Measurements from ENCODE around the gene TLCD3B. TPM values are rescaled to one million over a fixed set of nuclear protein-coding genes. Genes with fewer than 3 reads are reported as not detected.
A peak's percentile ranks its signal among the peaks of the same experiment; 100 is the strongest.

The TLCD3B gene
- total and polyA plus RNA-seq, 9 of the 15 experiments (the other 6 are each of a cell fraction or from before 2014, with no cell fraction given), result 0.10 to 0.52 (median 0.23) TPM; not detected in 4

DNA sequence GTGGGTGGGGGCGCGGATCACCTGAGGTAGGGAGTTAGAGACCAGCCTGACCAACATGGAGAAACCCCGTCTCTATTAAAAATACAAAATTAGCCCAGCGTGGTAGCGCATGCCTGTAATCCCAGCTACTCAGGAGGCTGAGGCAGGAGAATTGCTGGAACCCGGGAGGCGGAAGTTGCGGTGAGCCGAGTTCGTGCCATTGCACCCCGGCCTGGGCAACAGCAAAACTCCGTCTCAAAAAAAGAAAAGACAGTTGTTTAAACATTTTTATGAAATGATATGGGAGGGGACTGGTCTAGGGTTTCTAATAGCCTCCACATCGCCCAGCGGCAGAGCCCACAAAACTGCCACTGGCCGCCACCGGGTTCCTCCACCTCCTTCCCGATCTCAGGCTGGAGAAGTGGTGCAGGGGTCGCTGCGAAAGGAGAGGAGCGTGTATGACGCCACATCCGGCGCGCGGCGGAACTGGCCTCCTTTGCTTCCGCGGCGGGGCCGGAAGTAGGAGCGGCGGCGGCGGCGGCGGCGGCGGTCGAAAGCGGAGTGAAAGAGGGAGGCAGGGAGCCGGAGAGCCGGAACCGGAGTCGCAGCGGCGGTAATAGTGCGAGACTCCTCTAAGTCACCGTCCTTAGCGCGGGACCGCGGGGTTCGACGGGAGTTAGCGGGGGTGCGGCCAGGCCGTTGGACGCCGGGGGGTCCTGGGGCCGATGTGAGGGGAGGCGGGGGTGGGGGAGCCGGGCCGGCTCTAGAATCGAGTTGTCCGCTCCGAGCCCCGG, 44.6 kb upstream of the TLCD3B start, which contains the start of gene PPP4C (continued):
- TF ChIP-seq ELF1 (tag; IDR thresholded peaks at IDR 0.05) (peak; percentile 89), CREM (IDR thresholded peaks at IDR 0.05; ENCODE audit: low read depth) (peak; percentile 98), DNMT1 (IDR thresholded peaks at IDR 0.05) (no peak), RHOXF2B (CRISPR knock-in tag; conservative IDR thresholded peaks at IDR 0.05) (no peak), GABPA (tag; conservative IDR thresholded peaks at IDR 0.05; ENCODE audit: low read depth) (peak; percentile 97), ZNF347 (CRISPR knock-in tag; IDR thresholded peaks at IDR 0.05; ENCODE audit: low read depth) (no peak), MTA2 (IDR thresholded peaks at IDR 0.05; ENCODE audit: low read depth) (no peak), KDM2B (CRISPR knock-in tag; IDR thresholded peaks at IDR 0.05) (no peak), ZNF232 (CRISPR knock-in tag; IDR thresholded peaks at IDR 0.05) (no peak), BACH1 (tag; IDR thresholded peaks at IDR 0.05) (no peak), RAD51 (IDR thresholded peaks at IDR 0.05; ENCODE audit: borderline replicate concordance, low read depth) (no peak), STAT5B (CRISPR knock-in tag; IDR thresholded peaks at IDR 0.05) (no peak), TAF15 (IDR thresholded peaks at IDR 0.05; ENCODE audit: low read depth, low read length) (no peak), POLR2H (tag; IDR thresholded peaks at IDR 0.05; ENCODE audit: low read depth) (peak; percentile 94), ZNF316 (IDR thresholded peaks at IDR 0.05) (no peak), MAZ (CRISPR knock-in tag; conservative IDR thresholded peaks at IDR 0.05 in 1 of 2, IDR thresholded peaks at IDR 0.05 in 1 of 2) (peak; percentile 66 to 71; a peak in 3 of 4 replicates), ZNF146 (CRISPR knock-in tag; IDR thresholded peaks at IDR 0.05; ENCODE audit: unreplicated experiment) (no peak), NRF1 (conservative IDR thresholded peaks at IDR 0.05 in 1 of 2, IDR thresholded peaks at IDR 0.05 in 1 of 2) (peak; percentile 36 to 38; a peak in 2 of 4 replicates), ZNF507 (tag; conservative IDR thresholded peaks at IDR 0.05) (no peak)
- TF ChIP-seq, protein P1, sequence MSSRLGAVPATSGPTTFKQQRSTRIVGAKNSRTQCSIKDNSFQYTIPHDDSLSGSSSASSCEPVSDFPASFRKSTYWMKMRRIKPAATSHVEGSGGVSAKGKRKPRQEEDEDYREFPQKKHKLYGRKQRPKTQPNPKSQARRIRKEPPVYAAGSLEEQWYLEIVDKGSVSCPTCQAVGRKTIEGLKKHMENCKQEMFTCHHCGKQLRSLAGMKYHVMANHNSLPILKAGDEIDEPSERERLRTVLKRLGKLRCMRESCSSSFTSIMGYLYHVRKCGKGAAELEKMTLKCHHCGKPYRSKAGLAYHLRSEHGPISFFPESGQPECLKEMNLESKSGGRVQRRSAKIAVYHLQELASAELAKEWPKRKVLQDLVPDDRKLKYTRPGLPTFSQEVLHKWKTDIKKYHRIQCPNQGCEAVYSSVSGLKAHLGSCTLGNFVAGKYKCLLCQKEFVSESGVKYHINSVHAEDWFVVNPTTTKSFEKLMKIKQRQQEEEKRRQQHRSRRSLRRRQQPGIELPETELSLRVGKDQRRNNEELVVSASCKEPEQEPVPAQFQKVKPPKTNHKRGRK (tag; IDR thresholded peaks at IDR 0.05), result no peak
- TF ChIP-seq, protein P2, sequence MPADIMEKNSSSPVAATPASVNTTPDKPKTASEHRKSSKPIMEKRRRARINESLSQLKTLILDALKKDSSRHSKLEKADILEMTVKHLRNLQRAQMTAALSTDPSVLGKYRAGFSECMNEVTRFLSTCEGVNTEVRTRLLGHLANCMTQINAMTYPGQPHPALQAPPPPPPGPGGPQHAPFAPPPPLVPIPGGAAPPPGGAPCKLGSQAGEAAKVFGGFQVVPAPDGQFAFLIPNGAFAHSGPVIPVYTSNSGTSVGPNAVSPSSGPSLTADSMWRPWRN (IDR thresholded peaks at IDR 0.05; ENCODE audit: low read depth), result 0 out of 2 replicates have a peak, but pooled peaks have one; percentile 31
- TF ChIP-seq, protein P3, sequence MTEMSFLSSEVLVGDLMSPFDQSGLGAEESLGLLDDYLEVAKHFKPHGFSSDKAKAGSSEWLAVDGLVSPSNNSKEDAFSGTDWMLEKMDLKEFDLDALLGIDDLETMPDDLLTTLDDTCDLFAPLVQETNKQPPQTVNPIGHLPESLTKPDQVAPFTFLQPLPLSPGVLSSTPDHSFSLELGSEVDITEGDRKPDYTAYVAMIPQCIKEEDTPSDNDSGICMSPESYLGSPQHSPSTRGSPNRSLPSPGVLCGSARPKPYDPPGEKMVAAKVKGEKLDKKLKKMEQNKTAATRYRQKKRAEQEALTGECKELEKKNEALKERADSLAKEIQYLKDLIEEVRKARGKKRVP (CRISPR knock-in tag; IDR thresholded peaks at IDR 0.05), result 0 out of 2 replicates have a peak, but pooled peaks have one; percentile 56
- TF ChIP-seq, protein P4, sequence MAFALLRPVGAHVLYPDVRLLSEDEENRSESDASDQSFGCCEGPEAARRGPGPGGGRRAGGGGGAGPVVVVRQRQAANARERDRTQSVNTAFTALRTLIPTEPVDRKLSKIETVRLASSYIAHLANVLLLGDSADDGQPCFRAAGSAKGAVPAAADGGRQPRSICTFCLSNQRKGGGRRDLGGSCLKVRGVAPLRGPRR (CRISPR knock-in tag; IDR thresholded peaks at IDR 0.05), result no peak
- TF ChIP-seq, protein P5, sequence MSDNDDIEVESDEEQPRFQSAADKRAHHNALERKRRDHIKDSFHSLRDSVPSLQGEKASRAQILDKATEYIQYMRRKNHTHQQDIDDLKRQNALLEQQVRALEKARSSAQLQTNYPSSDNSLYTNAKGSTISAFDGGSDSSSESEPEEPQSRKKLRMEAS (CRISPR knock-in tag; IDR thresholded peaks at IDR 0.05), result 0 out of 2 replicates have a peak, but pooled peaks have one; percentile 36
- TF ChIP-seq, protein P6, sequence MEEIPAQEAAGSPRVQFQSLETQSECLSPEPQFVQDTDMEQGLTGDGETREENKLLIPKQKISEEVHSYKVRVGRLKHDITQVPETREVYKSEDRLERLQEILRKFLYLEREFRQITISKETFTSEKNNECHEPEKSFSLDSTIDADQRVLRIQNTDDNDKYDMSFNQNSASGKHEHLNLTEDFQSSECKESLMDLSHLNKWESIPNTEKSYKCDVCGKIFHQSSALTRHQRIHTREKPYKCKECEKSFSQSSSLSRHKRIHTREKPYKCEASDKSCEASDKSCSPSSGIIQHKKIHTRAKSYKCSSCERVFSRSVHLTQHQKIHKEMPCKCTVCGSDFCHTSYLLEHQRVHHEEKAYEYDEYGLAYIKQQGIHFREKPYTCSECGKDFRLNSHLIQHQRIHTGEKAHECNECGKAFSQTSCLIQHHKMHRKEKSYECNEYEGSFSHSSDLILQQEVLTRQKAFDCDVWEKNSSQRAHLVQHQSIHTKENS (CRISPR knock-in tag; IDR thresholded peaks at IDR 0.05), result no peak

Data from K562 (cell line).